Transverse colon (tissue), 4 donors: ENCODE measurements around the gene SLC6A18.

Source experiments
- POLR2A ChIP-seq: fragments of 450-650 bp; IDR thresholded peaks from one replicate; pipeline ENCODE4 v1.6.1; 2016; ENCODE audit warnings: antibody characterized with exemption, mild to moderate bottlenecking, moderate library complexity
- POLR2AphosphoS5 ChIP-seq, 3 donors: sonication (generic); formaldehyde crosslinking; IDR thresholded peaks; one replicate each; pipeline ENCODE4 v1.6.1; 2016; ENCODE audit warnings: antibody characterized with exemption in 3 of 3
- TF ChIP-seq, protein P1 (sequence below), 5 experiments: fragments of 200-600 bp in 3 of 5; fragments of 450-650 bp in 2 of 5; sonication (generic) in 3 of 5; IDR thresholded peaks; 1 replicate in 2 of 5; 2 replicates in 3 of 5; pipeline ENCODE4 v1.5.1; 2016 to 2017; ENCODE audit warnings: antibody characterized with exemption in 5 of 5, inconsistent platforms in 3 of 5, mild to moderate bottlenecking in 2 of 5, moderate library complexity in 1 of 5

- TF ChIP-seq, protein P1, sequence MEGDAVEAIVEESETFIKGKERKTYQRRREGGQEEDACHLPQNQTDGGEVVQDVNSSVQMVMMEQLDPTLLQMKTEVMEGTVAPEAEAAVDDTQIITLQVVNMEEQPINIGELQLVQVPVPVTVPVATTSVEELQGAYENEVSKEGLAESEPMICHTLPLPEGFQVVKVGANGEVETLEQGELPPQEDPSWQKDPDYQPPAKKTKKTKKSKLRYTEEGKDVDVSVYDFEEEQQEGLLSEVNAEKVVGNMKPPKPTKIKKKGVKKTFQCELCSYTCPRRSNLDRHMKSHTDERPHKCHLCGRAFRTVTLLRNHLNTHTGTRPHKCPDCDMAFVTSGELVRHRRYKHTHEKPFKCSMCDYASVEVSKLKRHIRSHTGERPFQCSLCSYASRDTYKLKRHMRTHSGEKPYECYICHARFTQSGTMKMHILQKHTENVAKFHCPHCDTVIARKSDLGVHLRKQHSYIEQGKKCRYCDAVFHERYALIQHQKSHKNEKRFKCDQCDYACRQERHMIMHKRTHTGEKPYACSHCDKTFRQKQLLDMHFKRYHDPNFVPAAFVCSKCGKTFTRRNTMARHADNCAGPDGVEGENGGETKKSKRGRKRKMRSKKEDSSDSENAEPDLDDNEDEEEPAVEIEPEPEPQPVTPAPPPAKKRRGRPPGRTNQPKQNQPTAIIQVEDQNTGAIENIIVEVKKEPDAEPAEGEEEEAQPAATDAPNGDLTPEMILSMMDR (IDR thresholded peaks at IDR 0.05) = no peak
- TF ChIP-seq POLR2A = no peak
- TF ChIP-seq POLR2AphosphoS5 (IDR thresholded peaks at IDR 0.05) = no peak
Observed at GRCh38 chr5:1242733-1243486, 17.7 kb downstream of the SLC6A18 start.
